NCI-H345 (cell line): ENCODE measurements around the gene EFNA3.

Experiments used
- DNase-seq: peaks from one replicate; lab custom pipeline; 2025; lab: John Stamatoyannopoulos, UW

EFNA3 gene

DNA sequence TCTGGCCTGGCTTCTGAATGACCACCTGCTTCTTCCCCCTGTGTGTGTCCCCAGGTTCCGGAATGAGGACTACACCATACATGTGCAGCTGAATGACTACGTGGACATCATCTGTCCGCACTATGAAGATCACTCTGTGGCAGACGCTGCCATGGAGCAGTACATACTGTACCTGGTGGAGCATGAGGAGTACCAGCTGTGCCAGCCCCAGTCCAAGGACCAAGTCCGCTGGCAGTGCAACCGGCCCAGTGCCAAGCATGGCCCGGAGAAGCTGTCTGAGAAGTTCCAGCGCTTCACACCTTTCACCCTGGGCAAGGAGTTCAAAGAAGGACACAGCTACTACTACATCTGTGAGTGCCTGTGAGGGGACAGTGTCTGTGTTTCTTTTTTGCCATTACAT lies 52.6 kb downstream of the EFNA3 start:
- DNase-seq, result no peak

DNA sequence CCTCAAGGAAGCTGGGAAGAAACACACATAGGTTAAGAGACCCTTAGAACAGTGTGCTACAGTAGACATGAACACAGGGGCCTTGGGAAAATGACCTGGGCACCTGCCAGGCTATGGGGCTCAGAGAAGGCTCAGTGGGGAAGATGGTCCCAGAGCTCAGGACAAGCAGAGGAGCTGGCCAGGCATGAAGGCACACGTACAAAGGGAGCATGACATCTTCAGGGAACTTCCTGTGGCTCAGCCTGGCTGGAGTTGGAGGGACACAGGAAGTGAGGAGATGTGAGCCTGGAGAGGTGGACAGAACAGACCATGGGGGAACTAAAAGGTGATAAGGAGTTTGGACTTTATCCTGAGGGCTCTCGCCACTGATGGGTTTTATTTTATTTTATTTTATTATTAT lies 53.2 kb downstream of the EFNA3 start:
- DNase-seq, result no peak

DNA sequence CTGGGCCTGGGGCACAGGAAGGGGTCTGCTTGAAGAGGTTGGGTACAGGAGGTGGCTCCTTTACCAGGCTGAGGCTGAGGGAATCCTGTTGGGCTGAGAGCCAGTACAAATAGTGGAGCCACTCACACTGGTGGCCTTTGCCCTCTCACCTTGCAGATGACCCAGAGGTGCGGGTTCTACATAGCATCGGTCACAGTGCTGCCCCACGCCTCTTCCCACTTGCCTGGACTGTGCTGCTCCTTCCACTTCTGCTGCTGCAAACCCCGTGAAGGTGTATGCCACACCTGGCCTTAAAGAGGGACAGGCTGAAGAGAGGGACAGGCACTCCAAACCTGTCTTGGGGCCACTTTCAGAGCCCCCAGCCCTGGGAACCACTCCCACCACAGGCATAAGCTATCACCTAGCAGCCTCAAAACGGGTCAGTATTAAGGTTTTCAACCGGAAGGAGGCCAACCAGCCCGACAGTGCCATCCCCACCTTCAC lies 55.2 kb downstream of the EFNA3 start:
- DNase-seq, result no peak

DNA sequence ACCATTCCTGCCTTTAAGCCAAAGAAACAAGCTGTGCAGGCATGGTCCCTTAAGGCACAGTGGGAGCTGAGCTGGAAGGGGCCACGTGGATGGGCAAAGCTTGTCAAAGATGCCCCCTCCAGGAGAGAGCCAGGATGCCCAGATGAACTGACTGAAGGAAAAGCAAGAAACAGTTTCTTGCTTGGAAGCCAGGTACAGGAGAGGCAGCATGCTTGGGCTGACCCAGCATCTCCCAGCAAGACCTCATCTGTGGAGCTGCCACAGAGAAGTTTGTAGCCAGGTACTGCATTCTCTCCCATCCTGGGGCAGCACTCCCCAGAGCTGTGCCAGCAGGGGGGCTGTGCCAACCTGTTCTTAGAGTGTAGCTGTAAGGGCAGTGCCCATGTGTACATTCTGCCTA lies 55.7 kb downstream of the EFNA3 start:
- no peak for DNase-seq

DNA sequence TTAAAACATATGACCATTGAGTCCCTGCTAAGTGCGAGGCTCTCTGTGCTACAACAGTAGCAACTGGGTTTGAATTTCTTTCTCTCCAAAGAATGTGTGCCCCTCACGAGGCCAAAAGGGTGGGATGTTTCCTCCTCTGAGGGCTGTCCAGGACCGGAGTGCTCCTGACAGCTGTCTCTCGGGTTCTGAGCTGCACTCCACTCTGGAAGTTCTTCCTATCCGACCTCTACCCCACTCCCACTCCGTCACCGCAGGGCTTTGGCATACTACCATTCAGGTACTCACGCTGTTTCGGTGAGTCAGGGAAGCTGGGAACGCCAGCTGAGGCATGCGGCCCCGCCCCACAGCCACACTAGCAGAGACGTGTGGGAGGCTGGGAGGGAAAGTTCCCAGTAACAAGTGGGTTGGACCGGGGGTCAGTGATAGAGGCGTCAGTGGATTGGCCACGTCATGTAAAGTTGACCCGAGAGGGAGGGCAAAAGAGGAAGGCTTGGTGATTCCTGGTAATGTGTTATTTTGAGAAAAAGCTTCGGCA lies 56.3 kb downstream of the EFNA3 start:
- DNase-seq, result peak; percentile 80

DNA sequence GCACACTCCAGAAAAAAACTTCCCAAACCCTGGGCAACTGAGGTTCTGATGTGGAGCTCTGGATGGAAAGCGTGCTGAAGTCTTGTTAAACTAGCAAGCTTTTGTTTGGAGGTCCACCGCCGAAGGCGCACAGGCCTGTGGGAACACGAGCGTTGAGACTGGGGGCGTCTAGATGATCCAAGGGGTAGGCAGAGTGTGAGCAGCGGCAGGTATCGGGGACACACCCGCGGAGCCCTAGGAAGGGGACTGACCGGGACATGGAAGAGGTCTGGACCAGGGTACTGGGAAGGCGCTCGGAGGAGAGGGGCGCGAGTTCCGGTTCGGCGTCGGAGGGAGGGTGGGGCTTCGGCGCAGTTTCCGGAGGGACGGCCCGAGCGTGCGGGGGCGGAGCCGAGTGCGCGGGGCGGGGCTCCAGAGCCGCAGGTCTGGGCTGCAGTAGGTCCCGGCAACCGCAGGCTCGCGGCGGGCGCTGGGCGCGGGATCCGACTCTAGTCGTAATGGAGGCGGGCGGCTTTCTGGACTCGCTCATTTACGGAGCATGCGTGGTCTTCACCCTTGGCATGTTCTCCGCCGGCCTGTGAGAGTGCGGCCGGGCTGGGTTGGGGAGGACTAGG lies 56.9 kb downstream of the EFNA3 start, which contains the start of gene SLC50A1:
Gene SLC50A1, plus strand, starts transcription at position 438 of the 614 bp plus-strand sequence. Its CDS starts 60 bp downstream, at position 498.
- DNase-seq, result peak; percentile 100

DNA sequence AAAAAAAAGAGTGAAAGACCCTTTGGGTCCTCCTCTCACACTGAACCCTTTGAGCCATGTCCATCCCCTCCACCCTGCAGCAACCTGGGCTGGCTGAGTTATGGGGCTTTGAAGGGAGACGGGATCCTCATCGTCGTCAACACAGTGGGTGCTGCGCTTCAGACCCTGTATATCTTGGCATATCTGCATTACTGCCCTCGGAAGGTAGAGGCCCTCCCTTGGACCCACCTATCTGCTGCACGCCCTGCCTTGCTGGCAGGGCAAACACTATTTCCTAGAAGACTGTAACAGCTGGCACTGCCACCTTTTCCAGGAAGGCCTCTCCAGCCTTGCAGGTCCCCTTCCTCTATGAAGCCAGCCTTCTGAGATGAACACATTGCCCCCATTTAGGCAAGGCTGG lies 58.1 kb downstream of the EFNA3 start:
- peak; percentile 36 for DNase-seq
